K562 (cell line): ENCODE data around the gene SERPINE2. TPM values are rescaled to one million over a fixed set of nuclear protein-coding genes. Genes with fewer than 3 reads are reported as not detected.

Experiments used
- ATAC-seq: fragments of 200-7000 bp; cut with Tn5 transposase; 3 replicates; pipeline ENCODE4 v1.9.1; 2020; ENCODE audit warnings: moderate library complexity
- BruUV-seq: library from RNA; stranded (reverse); fragments of 400-500 nt; replicated peaks from 2 replicates; lab custom pipeline; 2021; lab: Mats Ljungman, UMichigan
- CTCF ChIA-PET: fragments of 300-600 bp; formaldehyde crosslinking; extraction: SDS; loops from one replicate; lab custom pipeline; 2021; ENCODE audit warnings: low intra/inter-chr PET ratio; lab: Yijun Ruan, JAX
- POLR2A ChIA-PET: fragments of 300-600, 350-650 bp; sonication (Branson Sonifier 250); formaldehyde crosslinking; extraction: SDS; loops from one replicate; lab custom pipeline; 2021; ENCODE audit warnings: antibody characterized with exemption, inconsistent platforms; lab: Yijun Ruan, JAX
- DNase-seq, 4 experiments: peaks; one replicate each; pipeline versions ENCODE4 v3.0.0 to v3.0.0-alpha.2; 2011 to 2018; ENCODE audit warnings: low spot score in 3 of 4, mixed read lengths in 3 of 4; ENCODE audit errors: extremely low read depth in 1 of 4
- FAIRE-seq: peaks from 2 replicates; lab custom pipeline; 2011; peaks lifted over from hg19 to GRCh38; lab: Jason Lieb, UNC
- H2AFZ ChIP-seq: 2 replicates; pipeline ENCODE4 v1.6.0; 2011; ENCODE audit warnings: low read depth, low read length, control low read depth, inconsistent platforms
- H3K27ac ChIP-seq: fragments of 200-600 bp; 3 replicates; pipeline ENCODE4 v1.8.0; 2011; ENCODE audit warnings: low read depth, mild to moderate bottlenecking, control low read depth, inconsistent platforms, low read length, moderate library complexity, mixed read lengths; ENCODE audit errors: extremely low read depth
- H3K27me3 ChIP-seq, 2 experiments: fragments of 300-600 bp in 1 of 2; 2 replicates in 1 of 2; 3 replicates in 1 of 2; pipeline versions ENCODE4 v1.6.0 to v1.8.0; 2011; ENCODE audit warnings: inconsistent platforms in 2 of 2, low read length in 2 of 2, mild to moderate bottlenecking in 1 of 2, mixed read lengths in 1 of 2, moderate library complexity in 1 of 2; ENCODE audit not compliant: control insufficient read depth in 2 of 2, insufficient read depth in 2 of 2
- H3K36me3 ChIP-seq: fragments of 300-600 bp; 3 replicates; pipeline ENCODE4 v1.8.0; 2011; ENCODE audit warnings: mild to moderate bottlenecking, low read length, inconsistent platforms; ENCODE audit not compliant: control insufficient read depth, insufficient read depth
- H3K4me1 ChIP-seq, 2 experiments: fragments of 200-600 bp in 1 of 2; replicated peaks in 1 of 2; 2 replicates in 1 of 2; 3 replicates in 1 of 2; pipeline versions ENCODE4 v1.5.1 to v1.8.0; 2011; ENCODE audit warnings: inconsistent platforms in 2 of 2, low read length in 2 of 2, mild to moderate bottlenecking in 1 of 2, mixed read lengths in 1 of 2, moderate library complexity in 1 of 2; ENCODE audit not compliant: control insufficient read depth in 2 of 2, insufficient read depth in 2 of 2
- H3K4me2 ChIP-seq: 2 replicates; pipeline ENCODE4 v1.6.1; 2011; ENCODE audit warnings: low read length, control low read depth, inconsistent platforms, mixed read lengths; ENCODE audit not compliant: insufficient read depth
- H3K4me3 ChIP-seq: fragments of 200-600 bp; sonication (generic), shearing (Covaris generic); 2 replicates; pipeline ENCODE4 v1.5.1; 2016; ENCODE audit warnings: control low read depth, inconsistent platforms
- H3K79me2 ChIP-seq: fragments of 200-600 bp; 3 replicates; pipeline ENCODE4 v1.8.0; 2011; ENCODE audit warnings: low read length, inconsistent platforms; ENCODE audit not compliant: control insufficient read depth, insufficient read depth
- H3K9ac ChIP-seq, 2 experiments: 2 replicates each; pipeline versions ENCODE4 v1.6.0 to v1.6.1; 2011; ENCODE audit warnings: low read depth in 2 of 2, low read length in 2 of 2, control low read depth in 1 of 2, inconsistent platforms in 1 of 2, mild to moderate bottlenecking in 1 of 2, mixed read lengths in 1 of 2; ENCODE audit not compliant: insufficient read depth in 1 of 2
- H3K9me1 ChIP-seq: one replicate; pipeline ENCODE4 v1.6.0; 2011; ENCODE audit warnings: inconsistent platforms, mild to moderate bottlenecking, low read length, moderate library complexity; ENCODE audit not compliant: control insufficient read depth, insufficient read depth
- H3K9me3 ChIP-seq: replicated peaks from 2 replicates; pipeline ENCODE4 v1.5.1; 2011; ENCODE audit warnings: low read depth, low read length, inconsistent platforms; ENCODE audit not compliant: control insufficient read depth, insufficient read depth
- H4K20me1 ChIP-seq: replicated peaks from 2 replicates; pipeline ENCODE4 v1.6.1; 2011; ENCODE audit warnings: low read length, inconsistent platforms, mixed read lengths; ENCODE audit not compliant: control insufficient read depth, insufficient read depth
- KDM1A ChIP-seq, 2 experiments: fragments of 450-650 bp; IDR thresholded peaks; 2 replicates each; pipeline ENCODE4 v1.6.1; 2016; ENCODE audit warnings: mild to moderate bottlenecking in 2 of 2
- PHF21A ChIP-seq: fragments of 450-650 bp; IDR thresholded peaks from 2 replicates; pipeline ENCODE4 v1.6.1; 2017; ENCODE audit warnings: low read depth, borderline replicate concordance
- PTRF ChIP-seq: fragments of 450-650 bp; IDR thresholded peaks from 2 replicates; pipeline ENCODE4 v1.6.1; 2016; ENCODE audit warnings: mild to moderate bottlenecking, missing genetic modification characterization, missing compliant biosample characterization
- TRIM24 ChIP-seq, 2 experiments: fragments of 450-650 bp; IDR thresholded peaks; 2 replicates each; pipeline ENCODE4 v1.6.1; 2016
- ZNF347 ChIP-seq: fragments of 450-650 bp; formaldehyde crosslinking; IDR thresholded peaks from 2 replicates; pipeline ENCODE4 v1.4.0; 2020; ENCODE audit warnings: low read depth, mild to moderate bottlenecking, moderate library complexity
- WGBS: fragments of 100-300 bp; shearing (Covaris generic); methylation state at CpG from one replicate; pipeline ENCODE4 v1.1.6; 2016; ENCODE audit warnings: low coverage, mixed read lengths; ENCODE audit not compliant: insufficient coverage; ENCODE audit errors: missing lambda C conversion rate; 5-methylcytosine and 5-hydroxymethylcytosine counted together
- in situ Hi-C: fragments of 300-500 bp; cut with MboI; formaldehyde crosslinking; loops from 4 replicates; pipeline ENCODE4 v1.15.0; 2018; ENCODE audit warnings: inconsistent platforms, mixed read lengths
- intact Hi-C: fragments of 100-400 bp; cut with micrococcal nuclease; formaldehyde crosslinking; loops from 2 replicates; pipeline ENCODE4 v1.14.2; 2022
- polyA plus RNA-seq, 8 experiments: library from polyadenylated mRNA; depleted of rRNA in 4 of 8; stranded (reverse) in 5 of 8; unstranded in 3 of 8; fragments of >200 nt; fragmentation: Nextera tagmentation in 2 of 8; fragmentation: Illumina TruSeq in 1 of 8; extraction: Ambion mirVana in 2 of 8; extraction: Trizol in 1 of 8; gene quantifications; 2 replicates each; pipeline versions ENCODE4 v1.2.1 to v1.2.3, GENCODE V29; 2011 to 2014; ENCODE audit warnings: inconsistent platforms in 1 of 8, missing spikeins in 1 of 8
- total RNA-seq, 7 experiments: library from RNA; depleted of rRNA in 6 of 7; stranded (reverse); fragments of >200 nt in 6 of 7; fragmentation: Illumina TruSeq in 2 of 7; extraction: Trizol in 2 of 7; gene quantifications; 2 replicates each; pipeline versions ENCODE4 v1.2.1 to v1.2.3, GENCODE V29; 2011 to 2021; ENCODE audit warnings: low replicate concordance in 1 of 7
- TF ChIP-seq, protein P1 (sequence below): conservative IDR thresholded peaks from 2 replicates; pipeline ENCODE4 v1.6.1; 2011; ENCODE audit warnings: low read depth, mild to moderate bottlenecking, low read length; ENCODE audit not compliant: control insufficient read depth
- TF ChIP-seq, protein P2 (sequence below), 2 experiments: fragments of 450-650 bp in 1 of 2; IDR thresholded peaks; 2 replicates each; pipeline ENCODE4 v1.6.1; 2011 to 2017; ENCODE audit warnings: low read depth in 2 of 2, antibody characterized with exemption in 1 of 2, borderline replicate concordance in 1 of 2, low read length in 1 of 2, mild to moderate bottlenecking in 1 of 2, mixed read lengths in 1 of 2; ENCODE audit not compliant: control insufficient read depth in 1 of 2

SERPINE2 gene
- total and polyA plus RNA-seq, 9 of the 15 experiments (the other 6 are each of a cell fraction or from before 2014, with no cell fraction given): 0.03 to 0.16 (median 0.13) TPM; not detected in 6

DNA sequence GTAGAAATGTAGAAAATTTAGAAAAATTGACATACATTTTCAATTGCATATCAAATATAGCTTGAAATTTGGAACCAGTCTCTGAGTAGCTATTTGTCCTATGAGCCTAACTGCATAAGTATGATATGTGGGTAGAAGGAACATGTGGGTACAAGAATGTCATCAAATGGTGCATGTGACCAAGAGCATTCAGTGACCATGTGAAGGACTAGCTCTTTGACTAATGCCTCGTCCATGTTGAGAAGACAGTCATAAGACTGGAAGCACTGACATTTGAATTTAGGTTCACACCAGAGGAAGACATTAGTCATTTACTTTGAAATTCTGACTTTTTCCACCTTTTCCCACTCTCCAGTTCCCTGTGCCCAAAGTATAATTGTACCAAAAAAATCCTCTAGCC is 69.2 kb downstream of the SERPINE2 start:
- BruUV-seq: no TSS peak
- in situ Hi-C loops: no loop called here
- ChIA-PET CTCF (interaction anchor here (0.6 to 2.7 kb wide), 7 partner anchors 10 to 808 kb away, joined by 3 to 41 read pairs (median 5); no protein-coding TSS in a partner anchor), POLR2A (interaction anchor here (0.6 to 1.8 kb wide), 6 partner anchors 9 to 313 kb away, joined by 3 to 6 read pairs (median 4); no protein-coding TSS in a partner anchor)
- H3K36me3 ChIP-seq: peaks cover 22% of the 10 kb centered on the region
- no peak for FAIRE-seq
- no peaks in the 10 kb centered on the region for H3K27me3 ChIP-seq
- H3K9me3 ChIP-seq: no peaks in the 10 kb centered on the region
- H3K4me3 ChIP-seq: no peak overlapping the region
- no peak for DNase-seq
- 100% methylated on average over 1 of the region's 1 CpG for WGBS
- peak; percentile 23; the same call in 1 of the 3 replicates for ATAC-seq
- H3K4me2 ChIP-seq: no peak overlapping the region
- H4K20me1 ChIP-seq: no peaks in the 10 kb centered on the region
- no peak overlapping the region for H2AFZ ChIP-seq
- no peak overlapping the region for H3K27ac ChIP-seq
- no peaks in the 10 kb centered on the region for H3K4me1 ChIP-seq
- no peak overlapping the region for H3K9ac ChIP-seq
- no peaks in the 10 kb centered on the region for H3K9me1 ChIP-seq
- TF ChIP-seq PHF21A: no peak
- TF ChIP-seq ZNF347 (CRISPR knock-in tag): no peak
- TF ChIP-seq TRIM24 (IDR thresholded peaks at IDR 0.05): no peak
- no peak for TF ChIP-seq KDM1A (IDR thresholded peaks at IDR 0.05)
- TF ChIP-seq, protein P1, sequence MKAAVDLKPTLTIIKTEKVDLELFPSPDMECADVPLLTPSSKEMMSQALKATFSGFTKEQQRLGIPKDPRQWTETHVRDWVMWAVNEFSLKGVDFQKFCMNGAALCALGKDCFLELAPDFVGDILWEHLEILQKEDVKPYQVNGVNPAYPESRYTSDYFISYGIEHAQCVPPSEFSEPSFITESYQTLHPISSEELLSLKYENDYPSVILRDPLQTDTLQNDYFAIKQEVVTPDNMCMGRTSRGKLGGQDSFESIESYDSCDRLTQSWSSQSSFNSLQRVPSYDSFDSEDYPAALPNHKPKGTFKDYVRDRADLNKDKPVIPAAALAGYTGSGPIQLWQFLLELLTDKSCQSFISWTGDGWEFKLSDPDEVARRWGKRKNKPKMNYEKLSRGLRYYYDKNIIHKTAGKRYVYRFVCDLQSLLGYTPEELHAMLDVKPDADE: no peak
- TF ChIP-seq, protein P2, sequence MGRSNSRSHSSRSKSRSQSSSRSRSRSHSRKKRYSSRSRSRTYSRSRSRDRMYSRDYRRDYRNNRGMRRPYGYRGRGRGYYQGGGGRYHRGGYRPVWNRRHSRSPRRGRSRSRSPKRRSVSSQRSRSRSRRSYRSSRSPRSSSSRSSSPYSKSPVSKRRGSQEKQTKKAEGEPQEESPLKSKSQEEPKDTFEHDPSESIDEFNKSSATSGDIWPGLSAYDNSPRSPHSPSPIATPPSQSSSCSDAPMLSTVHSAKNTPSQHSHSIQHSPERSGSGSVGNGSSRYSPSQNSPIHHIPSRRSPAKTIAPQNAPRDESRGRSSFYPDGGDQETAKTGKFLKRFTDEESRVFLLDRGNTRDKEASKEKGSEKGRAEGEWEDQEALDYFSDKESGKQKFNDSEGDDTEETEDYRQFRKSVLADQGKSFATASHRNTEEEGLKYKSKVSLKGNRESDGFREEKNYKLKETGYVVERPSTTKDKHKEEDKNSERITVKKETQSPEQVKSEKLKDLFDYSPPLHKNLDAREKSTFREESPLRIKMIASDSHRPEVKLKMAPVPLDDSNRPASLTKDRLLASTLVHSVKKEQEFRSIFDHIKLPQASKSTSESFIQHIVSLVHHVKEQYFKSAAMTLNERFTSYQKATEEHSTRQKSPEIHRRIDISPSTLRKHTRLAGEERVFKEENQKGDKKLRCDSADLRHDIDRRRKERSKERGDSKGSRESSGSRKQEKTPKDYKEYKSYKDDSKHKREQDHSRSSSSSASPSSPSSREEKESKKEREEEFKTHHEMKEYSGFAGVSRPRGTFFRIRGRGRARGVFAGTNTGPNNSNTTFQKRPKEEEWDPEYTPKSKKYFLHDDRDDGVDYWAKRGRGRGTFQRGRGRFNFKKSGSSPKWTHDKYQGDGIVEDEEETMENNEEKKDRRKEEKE (IDR thresholded peaks at IDR 0.05; ENCODE audit: borderline replicate concordance in 1 of 2, control insufficient read depth in 1 of 2, low read depth in 2 of 2, low read length in 1 of 2): no peak
- TF ChIP-seq PTRF: no peak
- no peaks in the 10 kb centered on the region for H3K79me2 ChIP-seq
- intact Hi-C loops: loop anchor here (1.0 to 10.0 kb wide), 6 partner anchors 23 to 1035 kb away; no protein-coding TSS in a partner anchor
